Cardiac muscle cell (in vitro differentiated cells and primary cell): ENCODE data around the gene PTPN12. TPM values are rescaled to one million over a fixed set of nuclear protein-coding genes. Genes with fewer than 3 reads are reported as not detected.

ENCODE experiments used
- DNase-seq, 2 donors: peaks; one replicate each; pipeline versions ENCODE4 v3.0.0 to v3.0.0-alpha.2; 2010 to 2017; ENCODE audit warnings: low read depth in 1 of 2, low spot score in 1 of 2
- H3K27ac ChIP-seq: fragments of 200-600 bp; sonication (generic); 2 replicates; pipeline ENCODE4 v1.5.1; 2016
- H3K27me3 ChIP-seq: fragments of 200-600 bp; sonication (generic); 2 replicates; pipeline ENCODE4 v1.6.0; 2016; ENCODE audit warnings: control low read depth
- H3K36me3 ChIP-seq: fragments of 200-600 bp; sonication (generic); 2 replicates; pipeline ENCODE4 v1.5.1; 2016; ENCODE audit warnings: control low read depth
- H3K4me1 ChIP-seq: fragments of 200-600 bp; sonication (generic); 2 replicates; pipeline ENCODE4 v1.8.1; 2017; ENCODE audit warnings: low read depth, mild to moderate bottlenecking, mixed run types
- H3K4me3 ChIP-seq: fragments of 200-600 bp; sonication (generic); 2 replicates; pipeline ENCODE4 v1.5.1; 2016; ENCODE audit warnings: mild to moderate bottlenecking
- H3K9me3 ChIP-seq: fragments of 200-600 bp; sonication (generic); 2 replicates; pipeline ENCODE4 v1.5.1; 2017; ENCODE audit warnings: low read depth, mild to moderate bottlenecking, control low read depth
- CTCF ChIP-seq: IDR thresholded peaks from 2 replicates; pipeline ENCODE4 v1.5.1; 2012; ENCODE audit warnings: low read depth, mild to moderate bottlenecking, low read length
- polyA plus RNA-seq: library from polyadenylated mRNA; unstranded; fragments of >200 nt; fragmentation: Nextera tagmentation; extraction: Ambion mirVana; gene quantifications from 2 replicates; pipeline ENCODE4 v1.2.1, GENCODE V29; 2016
- total RNA-seq: library from RNA; depleted of rRNA; stranded (reverse); fragments of >200 nt; gene quantifications from 2 replicates; pipeline ENCODE4 v1.2.3, GENCODE V29; 2016

Gene PTPN12
- total and polyA plus RNA-seq, 2 experiments from 2014 or later: 13.4 to 19.3 TPM

GRCh38 chr7:77626586-77627308 lies 89.7 kb downstream of the PTPN12 start:
- Histone ChIP-seq H3K4me3 (no peak overlapping the region), H3K9me3 (no peaks in the 10 kb centered on the region), H3K27ac (peak overlapping the region; percentile 35), H3K27me3 (no peaks in the 10 kb centered on the region), H3K36me3 (peaks cover 37% of the 10 kb centered on the region), H3K4me1 (peaks cover 6% of the 10 kb centered on the region)
- DNase-seq: no peak
- no peak for TF ChIP-seq CTCF

- DNase-seq: no peak
- peaks cover 6% of the 10 kb centered on the region for H3K4me1 ChIP-seq
- H3K9me3 ChIP-seq: no peaks in the 10 kb centered on the region
- TF ChIP-seq CTCF: no peak
- no peak overlapping the region for H3K4me3 ChIP-seq
- H3K27me3 ChIP-seq: no peaks in the 10 kb centered on the region
- H3K27ac ChIP-seq: peak overlapping the region; percentile 35
- H3K36me3 ChIP-seq: peaks cover 32% of the 10 kb centered on the region
Observed at GRCh38 chr7:77627309-77627676, 90.2 kb downstream of the PTPN12 start.

- Histone ChIP-seq H3K4me3 (no peak overlapping the region), H3K27me3 (no peaks in the 10 kb centered on the region), H3K36me3 (peaks cover 31% of the 10 kb centered on the region), H3K27ac (no peak overlapping the region), H3K4me1 (peaks cover 6% of the 10 kb centered on the region), H3K9me3 (no peaks in the 10 kb centered on the region)
- TF ChIP-seq CTCF: no peak
- DNase-seq: no peak
Observed at GRCh38 chr7:77629797-77630196, 92.7 kb downstream of the PTPN12 start.

GRCh38 chr7:77631820-77632219 lies 94.7 kb downstream of the PTPN12 start:
- Histone ChIP-seq H3K36me3 (peaks cover 37% of the 10 kb centered on the region), H3K27ac (no peak overlapping the region), H3K9me3 (no peaks in the 10 kb centered on the region), H3K4me3 (no peak overlapping the region), H3K4me1 (peaks cover 6% of the 10 kb centered on the region), H3K27me3 (no peaks in the 10 kb centered on the region)
- no peak for TF ChIP-seq CTCF
- DNase-seq: peak in 1 of 2 donors; percentile 14

- Histone ChIP-seq H3K9me3 (no peaks in the 10 kb centered on the region), H3K4me3 (no peak overlapping the region), H3K27me3 (no peaks in the 10 kb centered on the region), H3K27ac (no peak overlapping the region), H3K36me3 (peaks cover 16% of the 10 kb centered on the region), H3K4me1 (peaks cover 3% of the 10 kb centered on the region)
- DNase-seq: no peak
- no peak for TF ChIP-seq CTCF
Observed at GRCh38 chr7:77644774-77645173, 107.7 kb downstream of the PTPN12 start.
